ENCODE data around the gene SORCS2.

The SORCS2 gene

GRCh38 chr4:7778510-7779431 lies 586.4 kb downstream of the SORCS2 start:
- no peak overlapping the region for H3K4me3 ChIP-seq (replicated peaks in 1 of 2; ENCODE audit: low read depth in 2 of 2, low read length in 2 of 2)

GRCh38 chr4:7779432-7779768 lies 587.1 kb downstream of the SORCS2 start:
- DNase-seq (ENCODE audit: low read depth in 2 of 2), result peak in 1 of 2 donors; percentile 49
- no peak for TF ChIP-seq CTCF (IDR thresholded peaks at IDR 0.05; ENCODE audit: low read depth, low read length)
- H3K4me3 ChIP-seq (replicated peaks in 1 of 2; ENCODE audit: low read depth in 2 of 2, low read length in 2 of 2), result no peak overlapping the region

More at GRCh38 chr4:7778510-7779431, 586.4 kb downstream of the SORCS2 start:
- TF ChIP-seq CTCF (IDR thresholded peaks at IDR 0.05; ENCODE audit: low read depth, low read length), result no peak
- DNase-seq (ENCODE audit: low read depth in 2 of 2), result no peak

GRCh38 chr4:7780751-7781348 lies 588.5 kb downstream of the SORCS2 start:
- no peak for DNase-seq (ENCODE audit: low read depth in 2 of 2)
- no peak overlapping the region for H3K4me3 ChIP-seq (replicated peaks in 1 of 2; ENCODE audit: low read depth in 2 of 2, low read length in 2 of 2)
- no peak for TF ChIP-seq CTCF (IDR thresholded peaks at IDR 0.05; ENCODE audit: low read depth, low read length)

- H3K4me3 ChIP-seq (replicated peaks in 1 of 2; ENCODE audit: low read depth in 2 of 2, low read length in 2 of 2), result no peak overlapping the region
- DNase-seq (ENCODE audit: low read depth in 2 of 2), result peak; percentile 78 to 83
- no peak for TF ChIP-seq CTCF (IDR thresholded peaks at IDR 0.05; ENCODE audit: low read depth, low read length)
Observed at GRCh38 chr4:7781366-7781765, 589.0 kb downstream of the SORCS2 start.

GRCh38 chr4:7781993-7782392 lies 589.7 kb downstream of the SORCS2 start:
- H3K4me3 ChIP-seq (replicated peaks in 1 of 2; ENCODE audit: low read depth in 2 of 2, low read length in 2 of 2), result no peak overlapping the region
- TF ChIP-seq CTCF (IDR thresholded peaks at IDR 0.05; ENCODE audit: low read depth, low read length), result no peak
- no peak for DNase-seq (ENCODE audit: low read depth in 2 of 2)

- DNase-seq (ENCODE audit: low read depth in 2 of 2), result peak in 1 of 2 donors; percentile 55
- H3K4me3 ChIP-seq (replicated peaks in 1 of 2; ENCODE audit: low read depth in 2 of 2, low read length in 2 of 2), result no peak overlapping the region
- no peak for TF ChIP-seq CTCF (IDR thresholded peaks at IDR 0.05; ENCODE audit: low read depth, low read length)
Observed at GRCh38 chr4:7782783-7783182, 590.4 kb downstream of the SORCS2 start.
